Measurements from ENCODE around the gene ARHGAP9. TPM values are rescaled to one million over a fixed set of nuclear protein-coding genes. Genes with fewer than 3 reads are reported as not detected.

ARHGAP9 gene
- total RNA-seq, 1 experiment from 2014 or later = 3.6 TPM

- Mint-ChIP-seq H3K4me3 (no peak overlapping the region), H3K27ac (no peak overlapping the region), H3K9me3 (no peaks in the 10 kb centered on the region), H3K36me3 (peaks cover 16% of the 10 kb centered on the region), H3K4me1 (peaks cover 28% of the 10 kb centered on the region), H3K27me3 (ENCODE audit: low read depth) (peaks cover 3% of the 10 kb centered on the region; the same call in 1 of the 2 replicates)
- ATAC-seq (no peak), DNase-seq (ENCODE audit: low spot score) (no peak)
- no peak for TF ChIP-seq USF1 (CRISPR knock-in tag; IDR thresholded peaks at IDR 0.05)
- TF ChIP-seq GTF2I (CRISPR knock-in tag; conservative IDR thresholded peaks at IDR 0.05) = no peak
- no peak for TF ChIP-seq TP53 (CRISPR knock-in tag; IDR thresholded peaks at IDR 0.05)
- TF ChIP-seq ZNF232 (CRISPR knock-in tag; IDR thresholded peaks at IDR 0.05) = no peak
- no peak for TF ChIP-seq ZNF219 (CRISPR knock-in tag; IDR thresholded peaks at IDR 0.05; ENCODE audit: borderline replicate concordance)
- TF ChIP-seq NR1H2 (CRISPR knock-in tag; IDR thresholded peaks at IDR 0.05) = no peak
- TF ChIP-seq OVOL2 (CRISPR knock-in tag; IDR thresholded peaks at IDR 0.05; ENCODE audit: borderline replicate concordance) = no peak
- no peak for TF ChIP-seq EMX1 (CRISPR knock-in tag; IDR thresholded peaks at IDR 0.05)
- no peak for TF ChIP-seq STAT6 (CRISPR knock-in tag; conservative IDR thresholded peaks at IDR 0.05; ENCODE audit: low read depth)
- TF ChIP-seq IRF2 (CRISPR knock-in tag; IDR thresholded peaks at IDR 0.05; ENCODE audit: borderline replicate concordance, low read depth) = no peak
- no peak for TF ChIP-seq MAX (CRISPR knock-in tag; IDR thresholded peaks at IDR 0.05)
- TF ChIP-seq FOXP1 (CRISPR knock-in tag; IDR thresholded peaks at IDR 0.05; ENCODE audit: borderline replicate concordance) = no peak
- TF ChIP-seq ERG (CRISPR knock-in tag; IDR thresholded peaks at IDR 0.05) = no peak
- POLR2A ChIA-PET = no interaction called here
- CTCF ChIA-PET = interaction anchor here (1.1 to 2.2 kb wide), 2 partner anchors 21 to 200 kb away, joined by 4 to 6 read pairs; partner anchors contain the start of gene DCTN2
Measured at GRCh38 chr12:57525615-57526383, 46.1 kb upstream of the ARHGAP9 start.

- ATAC-seq = no peak
- H3K9me3 Mint-ChIP-seq = no peaks in the 10 kb centered on the region
- H3K27ac Mint-ChIP-seq = no peak overlapping the region
- H3K27me3 Mint-ChIP-seq (ENCODE audit: low read depth) = peaks cover 3% of the 10 kb centered on the region; the same call in 1 of the 2 replicates
- peak overlapping the region; percentile 90 for H3K4me3 Mint-ChIP-seq
- DNase-seq (ENCODE audit: low spot score) = no peak
- ChIA-PET POLR2A (interaction anchor here (0.7 kb wide), 1 partner anchor 21 kb away, joined by 3 read pairs; no protein-coding TSS in a partner anchor), CTCF (interaction anchor here (0.7 to 2.3 kb wide), 4 partner anchors 22 to 282 kb away, joined by 5 to 8 read pairs (median 6); partner anchors contain the start of genes DCTN2 and GLI1)
- TF ChIP-seq CTCF (IDR thresholded peaks at IDR 0.05) = no peak
- no peak for TF ChIP-seq ZNF232 (CRISPR knock-in tag; IDR thresholded peaks at IDR 0.05)
- TF ChIP-seq PREB (CRISPR knock-in tag; IDR thresholded peaks at IDR 0.05; ENCODE audit: borderline replicate concordance) = no peak
- no peak for TF ChIP-seq NFYB (CRISPR knock-in tag; conservative IDR thresholded peaks at IDR 0.05; ENCODE audit: low read depth)
- no peak for TF ChIP-seq ERG (CRISPR knock-in tag; IDR thresholded peaks at IDR 0.05)
- TF ChIP-seq CDX4 (CRISPR knock-in tag; IDR thresholded peaks at IDR 0.05; ENCODE audit: borderline replicate concordance) = no peak
- no peak for TF ChIP-seq IRF1 (CRISPR knock-in tag; IDR thresholded peaks at IDR 0.05)
- H3K36me3 Mint-ChIP-seq = peaks cover 10% of the 10 kb centered on the region
- H3K4me1 Mint-ChIP-seq = peaks cover 28% of the 10 kb centered on the region
Measured at GRCh38 chr12:57524814-57525614, 45.3 kb upstream of the ARHGAP9 start.
